ENCODE measurements around the gene SNRNP40.

DNA sequence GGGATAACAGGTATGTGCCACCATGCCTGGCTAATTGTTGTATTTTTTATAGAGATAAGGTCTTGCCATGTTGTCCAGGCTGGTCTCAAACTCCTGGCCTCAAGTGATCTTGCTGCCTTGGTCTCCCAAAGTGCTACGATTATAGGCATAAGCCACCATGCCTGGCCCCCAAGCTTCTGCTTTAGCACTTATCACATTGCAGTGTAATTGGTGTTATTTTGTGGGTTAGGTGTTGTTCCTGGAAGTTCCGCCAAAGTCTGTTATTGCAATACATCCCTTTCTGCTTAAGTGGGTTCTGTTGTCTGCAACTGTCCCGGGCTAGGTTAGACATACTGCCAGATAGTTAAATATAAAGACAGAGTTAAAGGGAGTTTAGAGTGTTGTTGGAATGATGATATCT, 3.6 kb upstream of the SNRNP40 start:
- TF ChIP-seq, protein P1, sequence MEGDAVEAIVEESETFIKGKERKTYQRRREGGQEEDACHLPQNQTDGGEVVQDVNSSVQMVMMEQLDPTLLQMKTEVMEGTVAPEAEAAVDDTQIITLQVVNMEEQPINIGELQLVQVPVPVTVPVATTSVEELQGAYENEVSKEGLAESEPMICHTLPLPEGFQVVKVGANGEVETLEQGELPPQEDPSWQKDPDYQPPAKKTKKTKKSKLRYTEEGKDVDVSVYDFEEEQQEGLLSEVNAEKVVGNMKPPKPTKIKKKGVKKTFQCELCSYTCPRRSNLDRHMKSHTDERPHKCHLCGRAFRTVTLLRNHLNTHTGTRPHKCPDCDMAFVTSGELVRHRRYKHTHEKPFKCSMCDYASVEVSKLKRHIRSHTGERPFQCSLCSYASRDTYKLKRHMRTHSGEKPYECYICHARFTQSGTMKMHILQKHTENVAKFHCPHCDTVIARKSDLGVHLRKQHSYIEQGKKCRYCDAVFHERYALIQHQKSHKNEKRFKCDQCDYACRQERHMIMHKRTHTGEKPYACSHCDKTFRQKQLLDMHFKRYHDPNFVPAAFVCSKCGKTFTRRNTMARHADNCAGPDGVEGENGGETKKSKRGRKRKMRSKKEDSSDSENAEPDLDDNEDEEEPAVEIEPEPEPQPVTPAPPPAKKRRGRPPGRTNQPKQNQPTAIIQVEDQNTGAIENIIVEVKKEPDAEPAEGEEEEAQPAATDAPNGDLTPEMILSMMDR (IDR thresholded peaks at IDR 0.05), result no peak
- no peak for TF ChIP-seq POLR2A (IDR thresholded peaks at IDR 0.05)
